ENCODE measurements around the gene KRTAP4-4. TPM values are rescaled to one million over a fixed set of nuclear protein-coding genes. Genes with fewer than 3 reads are reported as not detected.

The KRTAP4-4 gene
- not detected for total RNA-seq

DNA sequence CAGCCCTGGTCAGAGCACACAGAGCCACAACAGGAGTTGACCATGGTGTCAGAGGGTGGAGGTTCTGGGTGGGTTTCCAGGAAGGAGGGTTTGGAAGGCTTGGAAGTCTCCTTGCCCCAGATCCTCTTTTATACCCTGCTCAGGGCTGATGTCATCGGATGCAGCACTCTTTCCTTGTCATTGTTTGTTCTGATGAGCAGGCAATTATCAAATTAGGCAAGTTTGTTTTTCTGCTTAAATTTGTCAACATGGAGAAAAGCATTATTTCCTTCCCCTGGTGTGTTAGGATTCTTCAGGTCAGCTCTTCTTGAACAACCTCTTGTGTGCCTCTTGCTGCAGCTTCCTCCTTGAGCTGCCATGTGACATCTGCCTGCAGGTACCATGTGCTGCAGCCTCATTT is at the start of gene KRTAP4-4:
Gene KRTAP4-4, minus strand, starts transcription at position 101 of the 400 bp plus-strand sequence. Its CDS starts 57 bp downstream, at position 44.

DNA sequence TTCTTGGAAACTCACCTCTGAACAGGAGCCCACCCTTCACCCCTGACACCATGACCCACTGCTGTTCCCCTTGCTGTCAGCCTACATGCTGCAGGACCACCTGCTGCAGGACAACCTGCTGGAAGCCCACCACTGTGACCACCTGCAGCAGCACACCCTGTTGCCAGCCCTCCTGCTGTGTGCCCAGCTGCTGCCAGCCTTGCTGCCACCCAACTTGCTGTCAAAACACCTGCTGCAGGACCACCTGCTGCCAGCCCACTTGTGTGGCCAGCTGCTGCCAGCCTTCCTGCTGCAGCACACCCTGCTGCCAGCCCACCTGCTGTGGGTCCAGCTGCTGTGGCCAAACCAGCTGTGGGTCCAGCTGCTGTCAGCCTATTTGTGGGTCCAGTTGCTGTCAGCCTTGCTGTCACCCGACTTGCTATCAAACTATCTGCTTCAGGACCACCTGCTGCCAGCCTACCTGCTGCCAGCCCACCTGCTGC is 29.3 kb upstream of the KRTAP4-4 start, which contains the start of gene KRTAP9-1:
Gene KRTAP9-1, plus strand, starts transcription at position 51 of the 482 bp plus-strand sequence. Its CDS starts 0 bp downstream, at position 51.

DNA sequence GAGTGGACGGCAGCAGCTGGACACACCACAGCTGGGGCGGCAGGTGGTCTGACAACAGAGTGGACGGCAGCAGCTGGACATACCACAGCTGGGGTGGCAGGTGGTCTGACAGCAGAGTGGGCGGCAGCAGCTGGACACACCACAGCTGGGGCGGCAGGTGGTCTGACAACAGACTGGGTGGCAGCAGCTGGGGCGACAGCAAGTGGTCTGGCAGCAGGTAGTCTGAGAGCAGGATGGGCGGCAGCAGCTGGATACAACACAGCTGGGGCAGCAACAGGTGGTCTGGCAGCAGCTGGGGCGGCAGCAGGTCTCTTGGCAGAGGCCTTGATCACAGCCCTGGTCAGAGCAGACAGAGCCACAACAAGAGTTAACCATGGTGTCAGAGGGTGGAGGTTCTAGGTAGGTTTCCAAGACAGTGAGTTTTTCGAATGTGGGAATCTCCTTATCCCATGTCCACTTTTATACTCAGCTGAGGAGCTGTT is 24.0 kb upstream of the KRTAP4-4 start, which contains the start of gene KRTAP4-1:
Gene KRTAP4-1, minus strand, starts transcription at position 432 of the 482 bp plus-strand sequence. Its CDS starts 57 bp downstream, at position 375.

DNA sequence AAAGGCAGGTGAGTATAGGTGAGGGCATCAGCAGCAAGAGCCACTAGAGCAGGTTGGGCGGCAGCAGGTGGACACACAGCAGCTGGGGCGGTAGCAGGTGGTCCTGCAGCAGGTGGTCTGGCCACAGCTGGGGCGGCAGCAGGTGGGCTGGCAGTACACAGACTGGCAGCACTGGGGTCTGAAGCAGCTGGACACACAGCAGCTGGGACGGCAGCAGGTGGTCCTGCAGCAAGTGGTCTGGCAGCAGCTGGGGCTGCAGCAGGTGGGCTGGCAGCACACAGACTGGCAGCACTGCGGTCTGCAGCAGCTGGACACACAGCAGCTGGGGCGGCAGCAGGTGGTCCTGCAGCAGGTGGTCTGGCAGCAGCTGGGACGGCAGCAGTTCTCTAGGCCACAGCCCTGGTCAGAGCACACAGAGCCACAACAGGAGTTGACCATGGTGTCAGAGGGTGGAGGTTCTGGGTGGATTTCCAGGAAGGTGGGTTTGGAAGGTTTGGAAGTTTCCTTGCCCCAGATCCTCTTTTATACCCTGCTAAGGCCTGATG is 17.3 kb upstream of the KRTAP4-4 start, which contains the start of gene KRTAP4-2:
Gene KRTAP4-2, minus strand, starts transcription at position 495 of the 545 bp plus-strand sequence. Its CDS starts 57 bp downstream, at position 438.

DNA sequence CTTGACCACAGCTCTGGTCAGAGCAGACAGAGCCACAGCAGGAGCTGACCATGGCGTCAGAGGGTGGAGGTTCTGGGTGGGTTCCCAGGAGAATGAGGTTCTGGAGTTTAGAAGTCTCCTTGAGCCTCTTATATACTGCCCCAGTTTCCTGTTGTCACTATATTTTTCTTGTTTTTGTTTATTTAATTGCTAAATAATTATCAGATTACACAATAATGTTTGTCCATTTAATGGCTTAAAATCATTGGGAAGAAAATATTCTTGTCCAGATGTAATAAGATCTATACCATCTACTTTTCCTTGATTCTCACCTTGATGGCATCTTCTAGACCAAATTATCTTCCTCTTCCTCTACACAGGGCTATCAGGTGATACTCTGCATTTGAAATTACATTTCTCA is 7.6 kb upstream of the KRTAP4-4 start, which contains the start of gene KRTAP4-3:
Gene KRTAP4-3, minus strand, starts transcription at position 101 of the 400 bp plus-strand sequence. Its CDS starts 49 bp downstream, at position 52.

DNA sequence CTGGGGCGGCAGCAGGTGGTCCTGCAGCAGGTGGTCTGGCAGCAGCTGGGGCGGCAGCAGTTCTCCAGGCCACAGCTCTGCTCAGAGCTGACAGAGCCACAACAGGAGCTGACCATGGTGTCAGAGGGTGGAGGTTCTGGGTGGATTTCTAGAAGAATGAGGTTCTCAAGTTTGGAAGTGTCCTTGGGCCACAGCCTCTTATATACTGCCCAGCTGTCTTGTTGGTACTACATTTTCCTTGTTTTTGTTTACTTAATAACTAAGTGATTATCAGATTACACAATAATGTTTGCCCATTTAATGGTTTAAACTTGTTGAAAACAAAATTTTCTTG is 10.9 kb downstream of the KRTAP4-4 start, which contains the start of gene KRTAP4-5:
Gene KRTAP4-5, minus strand, starts transcription at position 174 of the 334 bp plus-strand sequence. Its CDS starts 58 bp downstream, at position 116.

DNA sequence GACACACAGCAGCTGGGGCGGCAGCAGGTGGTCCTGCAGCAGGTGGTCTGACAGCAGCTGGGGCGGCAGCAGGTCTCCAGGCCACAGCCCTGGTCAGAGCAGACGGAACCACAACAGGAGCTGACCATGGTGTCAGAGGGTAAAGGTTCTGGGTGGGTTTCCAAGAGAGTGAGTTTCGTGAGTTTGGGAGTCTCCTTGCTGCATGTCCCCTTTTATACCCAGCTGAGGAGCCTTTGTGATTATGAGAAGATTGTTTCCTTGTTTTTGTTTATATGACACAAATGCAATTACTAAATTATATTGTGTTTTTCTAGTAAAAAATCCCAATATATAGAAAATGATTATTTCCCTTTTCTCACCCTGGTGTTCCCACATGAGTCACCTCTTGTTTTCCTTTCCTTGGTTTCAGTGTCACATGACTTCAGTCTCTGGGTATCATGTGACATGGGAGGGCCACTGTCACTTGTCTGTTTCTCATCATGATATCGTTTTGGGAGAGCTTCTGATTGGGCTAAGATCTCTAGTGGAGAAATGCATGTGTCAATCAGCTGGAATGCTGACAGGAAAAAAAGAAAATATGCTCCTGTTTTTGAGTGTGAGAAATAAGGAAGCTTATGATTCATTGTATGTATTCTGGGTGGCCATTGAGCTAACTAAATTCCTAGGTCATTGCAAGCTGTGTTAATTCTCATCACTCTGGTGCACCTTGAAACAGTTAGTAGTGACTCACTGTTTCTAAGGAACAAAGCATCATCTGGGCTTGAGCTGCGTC is 20.0 kb downstream of the KRTAP4-4 start, which contains the start of gene KRTAP4-6:
Gene KRTAP4-6, minus strand, starts transcription at position 185 of the 772 bp plus-strand sequence. Its CDS starts 57 bp downstream, at position 128.

DNA sequence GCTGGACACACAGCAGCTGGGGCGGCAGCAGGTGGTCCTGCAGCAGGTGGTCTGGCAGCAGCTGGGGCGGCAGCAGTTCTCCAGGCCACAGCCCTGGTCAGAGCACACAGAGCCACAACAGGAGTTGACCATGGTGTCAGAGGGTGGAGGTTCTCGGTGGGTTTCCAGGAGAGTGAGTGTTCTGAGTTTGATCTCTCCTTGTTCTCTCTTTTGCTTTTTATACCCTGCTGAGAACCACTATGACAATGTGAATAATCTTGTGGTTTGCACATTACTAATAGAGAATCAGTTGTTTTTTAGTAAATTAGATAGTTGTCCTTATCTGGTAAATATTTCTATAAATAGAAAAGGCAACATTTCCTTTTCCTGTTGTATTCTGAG is 36.6 kb downstream of the KRTAP4-4 start, which contains the start of gene KRTAP4-12:
Gene KRTAP4-12, minus strand, starts transcription at position 192 of the 381 bp plus-strand sequence. Its CDS starts 60 bp downstream, at position 132.

DNA sequence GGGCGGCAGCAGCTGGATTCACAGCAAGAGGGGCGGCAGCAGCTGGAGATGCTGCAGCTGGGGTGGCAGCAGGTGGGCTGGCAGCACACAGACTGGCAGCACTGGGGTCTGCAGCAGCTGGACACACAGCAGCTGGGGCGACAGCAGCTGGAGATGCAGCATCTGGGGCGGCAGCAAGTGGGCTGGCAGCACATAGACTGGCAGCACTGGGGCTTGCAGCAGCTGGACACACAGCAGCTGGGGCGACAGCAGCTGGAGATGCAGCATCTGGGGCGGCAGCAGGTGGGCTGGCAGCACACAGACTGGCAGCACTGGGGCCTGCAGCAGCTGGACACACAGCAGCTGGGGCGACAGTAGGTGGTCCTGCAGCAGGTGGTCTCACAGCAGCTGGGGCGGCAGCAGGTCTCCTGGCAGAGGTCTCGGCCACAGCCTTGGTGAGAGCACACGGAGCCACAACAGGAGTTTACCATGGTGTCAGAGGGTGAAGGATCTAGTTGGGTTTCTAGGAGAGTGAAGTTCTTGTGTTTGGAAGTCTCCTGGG is 42.6 kb downstream of the KRTAP4-4 start, which contains the start of gene KRTAP4-11:
Gene KRTAP4-11, minus strand, starts transcription at position 528 of the 541 bp plus-strand sequence. Its CDS starts 58 bp downstream, at position 470.

Small RNA genes lying within 50 kb of the gene (small RNA-seq; reads per million reads assigned to genes)
- gene KRTAP4-17P, result 0 reads per million in 2 donors

Other genes starting within 250 kb of the KRTAP4-4 start
- gene KRT23, start 223.1 kb downstream of the KRTAP4-4 start, total RNA-seq, result not detected
- not detected for gene KRT39, start 193.8 kb downstream of the KRTAP4-4 start, total RNA-seq
- gene KRT40, start 176.4 kb downstream of the KRTAP4-4 start, total RNA-seq, result not detected
- not detected for gene KRTAP3-3, start 166.6 kb downstream of the KRTAP4-4 start, total RNA-seq
- gene KRTAP3-2, start 160.8 kb downstream of the KRTAP4-4 start, total RNA-seq, result not detected
- gene KRTAP3-1, start 151.6 kb downstream of the KRTAP4-4 start, total RNA-seq, result not detected
- not detected for gene KRTAP1-5, start 133.5 kb downstream of the KRTAP4-4 start, total RNA-seq
- not detected for gene KRTAP1-4, start 130.6 kb downstream of the KRTAP4-4 start, total RNA-seq
- gene KRTAP1-3, start 125.9 kb downstream of the KRTAP4-4 start, total RNA-seq, result not detected
- not detected for gene KRTAP1-1, start 119.3 kb downstream of the KRTAP4-4 start, total RNA-seq
- gene KRTAP2-1, start 113.4 kb downstream of the KRTAP4-4 start, total RNA-seq, result not detected
- not detected for gene KRTAP2-2, start 105.5 kb downstream of the KRTAP4-4 start, total RNA-seq
- not detected for gene KRTAP2-3, start 100.6 kb downstream of the KRTAP4-4 start, total RNA-seq
- not detected for gene KRTAP2-4, start 94.9 kb downstream of the KRTAP4-4 start, total RNA-seq
- not detected for gene KRTAP4-7, start 76.6 kb downstream of the KRTAP4-4 start, total RNA-seq
- gene KRTAP4-8, start 62.6 kb downstream of the KRTAP4-4 start, total RNA-seq, result not detected
- gene KRTAP4-16, start 58.5 kb downstream of the KRTAP4-4 start, total RNA-seq, result not detected
- not detected for gene KRTAP4-9, start 55.4 kb downstream of the KRTAP4-4 start, total RNA-seq
- gene KRTAP4-11, start 42.4 kb downstream of the KRTAP4-4 start, total RNA-seq, result not detected
- gene KRTAP4-12, start 36.6 kb downstream of the KRTAP4-4 start, total RNA-seq, result not detected
- gene KRTAP4-6, start 20.2 kb downstream of the KRTAP4-4 start, total RNA-seq, result not detected
- not detected for gene KRTAP4-5, start 10.9 kb downstream of the KRTAP4-4 start, total RNA-seq
- not detected for gene KRTAP4-3, start 7.5 kb upstream of the KRTAP4-4 start, total RNA-seq
- gene KRTAP4-2, start 17.5 kb upstream of the KRTAP4-4 start, total RNA-seq, result not detected
- gene KRTAP4-1, start 24.2 kb upstream of the KRTAP4-4 start, total RNA-seq, result not detected
- not detected for gene KRTAP9-1, start 29.1 kb upstream of the KRTAP4-4 start, total RNA-seq
- gene KRTAP9-2, start 65.9 kb upstream of the KRTAP4-4 start, total RNA-seq, result not detected
- not detected for gene KRTAP9-3, start 71.7 kb upstream of the KRTAP4-4 start, total RNA-seq
- not detected for gene KRTAP9-8, start 77.3 kb upstream of the KRTAP4-4 start, total RNA-seq
- gene KRTAP9-4, start 88.9 kb upstream of the KRTAP4-4 start, total RNA-seq, result not detected
- gene KRTAP9-9, start 94.6 kb upstream of the KRTAP4-4 start, total RNA-seq, result not detected
- gene KRTAP9-6, start 104.6 kb upstream of the KRTAP4-4 start, total RNA-seq, result not detected
- not detected for gene KRTAP9-7, start 115.0 kb upstream of the KRTAP4-4 start, total RNA-seq
- gene KRTAP29-1, start 142.1 kb upstream of the KRTAP4-4 start, total RNA-seq, result not detected
- not detected for gene KRTAP16-1, start 148.6 kb upstream of the KRTAP4-4 start, total RNA-seq
- gene KRTAP17-1, start 155.0 kb upstream of the KRTAP4-4 start, total RNA-seq, result not detected
- not detected for gene KRT33A, start 190.1 kb upstream of the KRTAP4-4 start, total RNA-seq
- not detected for gene KRT33B, start 209.1 kb upstream of the KRTAP4-4 start, total RNA-seq
- gene KRT34, start 221.6 kb upstream of the KRTAP4-4 start, total RNA-seq, result not detected
- not detected for gene KRT31, start 236.9 kb upstream of the KRTAP4-4 start, total RNA-seq

Data from melanocyte of skin (primary cell).